Omental fat pad (tissue), 4 donors: ENCODE results near the gene SLC25A21. TPM values are rescaled to one million over a fixed set of nuclear protein-coding genes. Genes with fewer than 3 reads are reported as not detected.
A peak's percentile ranks its signal among the peaks of the same experiment; 100 is the strongest.

ENCODE experiments used
- ATAC-seq: fragments of 150-250 bp; one replicate; pipeline ENCODE4 v1.9.1; 2016; ENCODE audit warnings: mild to moderate bottlenecking, moderate library complexity; ENCODE audit not compliant: low FRiP score
- DNase-seq: peaks from one replicate; pipeline ENCODE4 v3.0.0-alpha.2; 2019; ENCODE audit warnings: low spot score
- CTCF ChIP-seq, 3 donors: fragments of 450-650 bp; IDR thresholded peaks; one replicate each; pipeline ENCODE4 v1.5.1; 2016 to 2017; ENCODE audit warnings: antibody characterized with exemption in 3 of 3, mild to moderate bottlenecking in 3 of 3, moderate library complexity in 2 of 3
- small RNA-seq: library from RNA; depleted of rRNA; stranded (forward); fragments of <200 nt; gene quantifications from one replicate; pipeline ENCODE3, GENCODE V24; 2016
- total RNA-seq, 4 donors: library from RNA; depleted of rRNA; stranded (reverse); fragments of >200 nt; gene quantifications; one replicate each; pipeline ENCODE4 v1.1.0, GENCODE V29; 2016

Gene SLC25A21
- total RNA-seq, 4 donors from 2014 or later, result 0.38 to 1.4 TPM; not detected in 2

GRCh38 chr14:36649872-36650650 is 522.3 kb downstream of the SLC25A21 start:
- ATAC-seq, result no peak
- no peak for DNase-seq
- no peak for TF ChIP-seq CTCF (IDR thresholded peaks at IDR 0.05)

DNA sequence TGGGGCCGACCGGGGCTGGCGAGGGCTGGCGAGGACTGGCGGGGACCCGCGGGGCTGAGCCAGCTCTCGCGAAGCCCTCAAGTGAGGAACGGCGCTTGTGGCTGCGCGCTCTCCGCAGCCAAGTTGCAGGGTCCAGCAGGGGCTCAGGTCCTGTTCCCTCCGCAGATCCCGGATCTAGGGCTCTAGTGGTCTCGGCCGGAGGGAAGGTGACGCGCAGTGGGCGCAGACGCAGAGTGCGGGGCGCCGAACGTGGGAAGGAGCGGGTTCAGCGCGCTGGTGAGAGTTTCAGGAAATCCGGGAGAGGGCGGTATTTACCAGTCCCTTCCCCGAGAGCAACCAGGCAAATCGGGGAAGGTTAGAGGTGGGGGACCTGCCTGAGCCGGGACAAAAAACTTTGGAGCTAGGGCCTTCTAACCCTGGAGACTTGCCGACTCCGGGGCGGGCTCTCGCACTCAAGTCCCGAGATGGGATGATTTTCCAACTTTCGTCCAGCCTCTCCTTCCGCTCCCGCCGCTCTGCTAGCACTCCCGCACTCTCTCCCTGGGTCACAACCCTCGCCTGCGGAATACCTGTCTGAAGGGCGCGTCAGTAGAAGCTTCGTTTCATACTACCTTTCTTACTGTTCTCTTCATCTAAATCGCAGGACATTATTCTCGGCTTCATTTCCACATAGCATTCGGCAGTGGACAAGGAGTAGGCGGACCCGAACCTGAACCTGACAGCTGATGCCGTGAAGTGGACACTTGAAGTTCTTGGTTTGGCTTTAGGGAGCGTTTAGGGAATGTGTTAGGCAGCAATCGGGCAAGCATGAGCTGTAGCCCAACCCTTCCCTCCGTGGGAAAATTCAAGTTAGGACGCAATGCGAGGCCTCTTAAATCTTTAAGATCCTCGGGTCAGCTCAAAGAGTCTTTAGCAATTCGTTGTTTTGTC is 524.3 kb downstream of the SLC25A21 start:
- ATAC-seq (peak; percentile 62), DNase-seq (no peak)
- TF ChIP-seq CTCF (IDR thresholded peaks at IDR 0.05), result no peak

GRCh38 chr14:36647417-36647823 is 525.0 kb downstream of the SLC25A21 start:
- DNase-seq (no peak), ATAC-seq (peak; percentile 7)
- TF ChIP-seq CTCF (IDR thresholded peaks at IDR 0.05), result no peak

DNA sequence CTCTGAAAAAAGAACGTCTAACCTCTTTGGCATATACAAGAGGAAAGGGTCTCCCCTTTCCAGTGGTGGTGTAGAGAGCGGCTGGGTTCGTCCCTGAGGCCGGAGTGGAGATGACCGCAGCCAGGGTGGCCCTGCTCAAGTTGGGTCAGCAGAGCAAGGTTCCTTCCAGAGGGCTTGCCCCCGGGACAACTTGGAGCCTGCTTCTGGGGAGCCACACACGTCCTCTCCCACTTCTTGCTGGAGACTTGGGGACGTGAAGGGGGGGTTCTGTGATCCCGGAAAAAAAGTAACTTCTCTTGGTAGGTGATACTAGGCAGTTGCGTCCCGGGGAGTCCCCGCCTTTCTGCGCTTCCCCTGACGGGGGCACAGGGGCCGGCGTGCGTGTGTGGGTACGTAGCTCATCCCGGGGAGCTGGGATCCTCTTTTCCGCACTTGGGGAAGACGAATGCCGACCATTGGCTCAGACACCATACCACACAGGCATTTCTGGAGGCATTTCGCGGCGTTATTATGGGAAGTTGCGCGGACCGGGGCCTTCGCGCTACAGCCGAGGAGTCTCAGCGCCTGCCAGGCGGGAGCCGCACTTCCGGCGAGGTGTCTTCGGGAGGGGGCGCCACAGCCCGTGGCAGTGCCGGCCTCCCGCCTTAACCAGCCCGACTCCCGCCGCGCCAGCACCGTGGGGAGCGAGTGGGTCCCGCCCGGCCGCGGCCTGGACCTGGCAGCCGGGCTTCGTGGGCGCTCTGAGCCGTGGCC is 525.6 kb downstream of the SLC25A21 start:
- DNase-seq, result no peak
- no peak for TF ChIP-seq CTCF (IDR thresholded peaks at IDR 0.05)
- ATAC-seq, result peak; percentile 10

- no peak for DNase-seq
- no peak for TF ChIP-seq CTCF (IDR thresholded peaks at IDR 0.05)
- no peak for ATAC-seq
Observed at GRCh38 chr14:36633580-36633979, 538.8 kb downstream of the SLC25A21 start.

Small RNA genes lying within 50 kb of the gene (small RNA-seq; reads per million reads assigned to genes)
- gene MIR4503 (not detected), gene RNU6-273P (not detected)

Other genes starting within 250 kb of the SLC25A21 start
- gene MIPOL1, start 25.3 kb upstream of the SLC25A21 start, total RNA-seq, result 10 to 100 TPM in 2 of 4 donors, 1 to 10 TPM in 2; 5.4 to 17.2 (median 9.4) TPM